ENCODE results near the gene DHODH.

DHODH gene

GRCh38 chr16:72015124-72015523 is 6.6 kb downstream of the DHODH start:
- Histone ChIP-seq H3K27me3 (ENCODE audit: low read depth, low read length) (no peaks in the 10 kb centered on the region), H3K4me3 (ENCODE audit: low read length) (no peak overlapping the region), H3K9ac (ENCODE audit: low read length) (no peak overlapping the region), H3K27ac (ENCODE audit: low read length) (no peak overlapping the region), H3K79me2 (ENCODE audit: low read length) (peaks cover 6% of the 10 kb centered on the region), H3K4me2 (ENCODE audit: low read length) (no peak overlapping the region), H3K36me3 (replicated peaks; ENCODE audit: low read depth, low read length) (peaks cover 15% of the 10 kb centered on the region), H3K9me3 (ENCODE audit: insufficient read depth, low read length) (no peaks in the 10 kb centered on the region), H2AFZ (ENCODE audit: low read depth, low read length) (no peak overlapping the region), H3K4me1 (ENCODE audit: low read length) (no peaks in the 10 kb centered on the region), H4K20me1 (ENCODE audit: insufficient read depth, low read length) (no peaks in the 10 kb centered on the region)
- TF ChIP-seq CTCF (IDR thresholded peaks at IDR 0.05; ENCODE audit: low read depth, low read length) = no peak
- no peak for TF ChIP-seq EZH2phosphoT487 (IDR thresholded peaks at IDR 0.05; ENCODE audit: low read depth)

- H3K9me3 ChIP-seq (ENCODE audit: insufficient read depth, low read length) = no peaks in the 10 kb centered on the region
- no peaks in the 10 kb centered on the region for H3K4me1 ChIP-seq (ENCODE audit: low read length)
- no peak overlapping the region for H2AFZ ChIP-seq (ENCODE audit: low read depth, low read length)
- no peaks in the 10 kb centered on the region for H3K27me3 ChIP-seq (ENCODE audit: low read depth, low read length)
- no peak for TF ChIP-seq EZH2phosphoT487 (IDR thresholded peaks at IDR 0.05; ENCODE audit: low read depth)
- no peak for TF ChIP-seq CTCF (IDR thresholded peaks at IDR 0.05; ENCODE audit: low read depth, low read length)
- no peak overlapping the region for H3K27ac ChIP-seq (ENCODE audit: low read length)
- no peak overlapping the region for H3K9ac ChIP-seq (ENCODE audit: low read length)
- no peak overlapping the region for H3K4me3 ChIP-seq (ENCODE audit: low read length)
- H3K4me2 ChIP-seq (ENCODE audit: low read length) = no peak overlapping the region
- peaks cover 15% of the 10 kb centered on the region for H3K36me3 ChIP-seq (replicated peaks; ENCODE audit: low read depth, low read length)
- no peaks in the 10 kb centered on the region for H4K20me1 ChIP-seq (ENCODE audit: insufficient read depth, low read length)
- H3K79me2 ChIP-seq (ENCODE audit: low read length) = no peaks in the 10 kb centered on the region
These were observed 9.9 kb downstream of the DHODH start for GRCh38 chr16:72018470-72018869.

- TF ChIP-seq CTCF (IDR thresholded peaks at IDR 0.05; ENCODE audit: low read depth, low read length) (no peak), EZH2phosphoT487 (IDR thresholded peaks at IDR 0.05; ENCODE audit: low read depth) (no peak)
- H3K4me3 ChIP-seq (ENCODE audit: low read length) = no peak overlapping the region
- H3K36me3 ChIP-seq (replicated peaks; ENCODE audit: low read depth, low read length) = peaks cover 31% of the 10 kb centered on the region
These were observed 12.5 kb downstream of the DHODH start for GRCh38 chr16:72021043-72021442.

GRCh38 chr16:72022127-72022526 is 13.6 kb downstream of the DHODH start:
- H3K36me3 ChIP-seq (replicated peaks; ENCODE audit: low read depth, low read length) = peaks cover 27% of the 10 kb centered on the region
- H3K79me2 ChIP-seq (ENCODE audit: low read length) = no peaks in the 10 kb centered on the region
- H4K20me1 ChIP-seq (ENCODE audit: insufficient read depth, low read length) = no peaks in the 10 kb centered on the region
- no peak for TF ChIP-seq CTCF (IDR thresholded peaks at IDR 0.05; ENCODE audit: low read depth, low read length)
- TF ChIP-seq EZH2phosphoT487 (IDR thresholded peaks at IDR 0.05; ENCODE audit: low read depth) = no peak
- no peaks in the 10 kb centered on the region for H3K9me3 ChIP-seq (ENCODE audit: insufficient read depth, low read length)
- H3K27ac ChIP-seq (ENCODE audit: low read length) = no peak overlapping the region
- no peak overlapping the region for H3K4me3 ChIP-seq (ENCODE audit: low read length)
- no peaks in the 10 kb centered on the region for H3K4me1 ChIP-seq (ENCODE audit: low read length)
- no peak overlapping the region for H2AFZ ChIP-seq (ENCODE audit: low read depth, low read length)
- H3K9ac ChIP-seq (ENCODE audit: low read length) = no peak overlapping the region
- H3K4me2 ChIP-seq (ENCODE audit: low read length) = no peak overlapping the region
- H3K27me3 ChIP-seq (ENCODE audit: low read depth, low read length) = no peaks in the 10 kb centered on the region

More at GRCh38 chr16:72021043-72021442, 12.5 kb downstream of the DHODH start:
- H3K9ac ChIP-seq (ENCODE audit: low read length) = no peak overlapping the region
- no peaks in the 10 kb centered on the region for H3K27me3 ChIP-seq (ENCODE audit: low read depth, low read length)
- no peaks in the 10 kb centered on the region for H3K4me1 ChIP-seq (ENCODE audit: low read length)
- no peaks in the 10 kb centered on the region for H3K9me3 ChIP-seq (ENCODE audit: insufficient read depth, low read length)
- H2AFZ ChIP-seq (ENCODE audit: low read depth, low read length) = no peak overlapping the region
- H3K27ac ChIP-seq (ENCODE audit: low read length) = no peak overlapping the region
- no peaks in the 10 kb centered on the region for H3K79me2 ChIP-seq (ENCODE audit: low read length)
- H4K20me1 ChIP-seq (ENCODE audit: insufficient read depth, low read length) = no peaks in the 10 kb centered on the region
- no peak overlapping the region for H3K4me2 ChIP-seq (ENCODE audit: low read length)

All from OCI-LY3 (cell line).